Parathyroid adenoma (tissue), 2 donors: ENCODE measurements around the gene RTTN.

ENCODE experiments used
- H2AFZ ChIP-seq: fragments of 300-600 bp; sonication (generic); one replicate; pipeline ENCODE4 v1.7.0; 2017; ENCODE audit warnings: antibody characterized with exemption, mild to moderate bottlenecking
- H3K27ac ChIP-seq: fragments of 300-600 bp; sonication (generic); one replicate; pipeline ENCODE4 v1.7.0; 2017
- H3K27me3 ChIP-seq: fragments of 300-600 bp; sonication (generic); one replicate; pipeline ENCODE4 v1.7.0; 2017; ENCODE audit warnings: low read length; ENCODE audit not compliant: control insufficient read depth, insufficient read depth
- H3K36me3 ChIP-seq: fragments of 300-600 bp; sonication (generic); one replicate; pipeline ENCODE4 v1.7.0; 2017; ENCODE audit warnings: low read length; ENCODE audit not compliant: control insufficient read depth, insufficient read depth
- H3K4me1 ChIP-seq: fragments of 300-600 bp; sonication (generic); one replicate; pipeline ENCODE4 v1.7.0; 2017; ENCODE audit warnings: control low read depth
- H3K4me2 ChIP-seq: fragments of 300-600 bp; sonication (generic); one replicate; pipeline ENCODE4 v1.7.0; 2017; ENCODE audit warnings: low read length
- H3K4me3 ChIP-seq: fragments of 300-600 bp; sonication (generic); one replicate; pipeline ENCODE4 v1.7.0; 2017; ENCODE audit warnings: low read depth, low read length
- H3K79me2 ChIP-seq: fragments of 300-600 bp; sonication (generic); one replicate; pipeline ENCODE4 v1.7.0; 2017; ENCODE audit warnings: control low read depth
- H3K9ac ChIP-seq: fragments of 300-600 bp; sonication (generic); one replicate; pipeline ENCODE4 v1.7.0; 2017; ENCODE audit warnings: mild to moderate bottlenecking
- H3K9me3 ChIP-seq: fragments of 300-600 bp; sonication (generic); one replicate; pipeline ENCODE4 v1.7.0; 2017; ENCODE audit warnings: low read length; ENCODE audit not compliant: control insufficient read depth
- TF ChIP-seq, protein P1 (sequence below): fragments of 300-600 bp; sonication (generic); IDR thresholded peaks from one replicate; pipeline ENCODE4 v1.7.0; 2017; ENCODE audit warnings: antibody characterized with exemption, mild to moderate bottlenecking
- donor health status: primary hyperparathyroidism.

The RTTN gene

DNA sequence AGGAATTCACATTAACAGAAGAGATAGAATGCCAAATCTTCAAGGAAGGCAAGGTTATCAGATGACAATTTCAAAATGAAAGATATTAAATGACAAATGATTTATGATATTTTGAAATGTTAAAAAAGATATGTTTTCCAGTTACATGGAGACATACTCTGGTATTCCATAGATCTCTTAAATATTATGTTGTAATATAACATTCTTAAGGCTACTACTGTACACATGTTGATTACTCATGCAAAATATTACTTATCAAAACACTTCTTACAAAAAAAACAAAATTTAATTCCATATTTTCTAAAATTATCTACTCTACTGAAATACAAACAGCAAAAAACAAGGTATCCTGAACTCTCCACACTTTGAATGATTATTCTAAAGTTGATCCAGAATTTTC, 22.9 kb downstream of the RTTN start:
- Histone ChIP-seq H3K27me3 (no peaks in the 10 kb centered on the region), H3K36me3 (no peaks in the 10 kb centered on the region), H3K9ac (no peak overlapping the region), H3K27ac (no peak overlapping the region), H3K79me2 (no peaks in the 10 kb centered on the region), H3K4me1 (no peaks in the 10 kb centered on the region), H3K4me3 (no peak overlapping the region), H3K9me3 (no peaks in the 10 kb centered on the region), H3K4me2 (no peak overlapping the region), H2AFZ (no peak overlapping the region)
- TF ChIP-seq, protein P1, sequence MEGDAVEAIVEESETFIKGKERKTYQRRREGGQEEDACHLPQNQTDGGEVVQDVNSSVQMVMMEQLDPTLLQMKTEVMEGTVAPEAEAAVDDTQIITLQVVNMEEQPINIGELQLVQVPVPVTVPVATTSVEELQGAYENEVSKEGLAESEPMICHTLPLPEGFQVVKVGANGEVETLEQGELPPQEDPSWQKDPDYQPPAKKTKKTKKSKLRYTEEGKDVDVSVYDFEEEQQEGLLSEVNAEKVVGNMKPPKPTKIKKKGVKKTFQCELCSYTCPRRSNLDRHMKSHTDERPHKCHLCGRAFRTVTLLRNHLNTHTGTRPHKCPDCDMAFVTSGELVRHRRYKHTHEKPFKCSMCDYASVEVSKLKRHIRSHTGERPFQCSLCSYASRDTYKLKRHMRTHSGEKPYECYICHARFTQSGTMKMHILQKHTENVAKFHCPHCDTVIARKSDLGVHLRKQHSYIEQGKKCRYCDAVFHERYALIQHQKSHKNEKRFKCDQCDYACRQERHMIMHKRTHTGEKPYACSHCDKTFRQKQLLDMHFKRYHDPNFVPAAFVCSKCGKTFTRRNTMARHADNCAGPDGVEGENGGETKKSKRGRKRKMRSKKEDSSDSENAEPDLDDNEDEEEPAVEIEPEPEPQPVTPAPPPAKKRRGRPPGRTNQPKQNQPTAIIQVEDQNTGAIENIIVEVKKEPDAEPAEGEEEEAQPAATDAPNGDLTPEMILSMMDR, result no peak

DNA sequence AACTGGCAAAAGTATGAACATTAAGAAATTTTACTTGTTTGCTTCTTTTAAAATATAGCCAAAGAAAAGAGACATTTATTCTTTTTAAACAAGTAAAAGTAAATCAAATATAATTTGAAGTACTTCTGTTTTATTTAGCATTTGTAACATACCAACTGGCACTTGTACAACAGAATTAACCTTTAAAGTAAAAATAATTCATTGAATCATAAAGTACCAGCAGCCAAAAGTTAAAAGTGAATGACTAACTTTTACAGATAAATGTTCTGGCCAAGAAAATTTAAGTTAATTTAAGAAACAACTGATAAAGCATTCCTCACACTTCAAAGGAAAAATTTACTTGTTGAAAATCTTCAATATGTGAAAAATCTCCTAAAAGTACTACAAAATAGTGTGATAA, 23.8 kb downstream of the RTTN start:
- Histone ChIP-seq H3K9ac (no peak overlapping the region), H3K9me3 (no peaks in the 10 kb centered on the region), H3K36me3 (no peaks in the 10 kb centered on the region), H3K27ac (no peak overlapping the region), H3K27me3 (no peaks in the 10 kb centered on the region), H3K4me3 (no peak overlapping the region), H3K4me1 (no peaks in the 10 kb centered on the region), H3K4me2 (no peak overlapping the region), H2AFZ (no peak overlapping the region), H3K79me2 (no peaks in the 10 kb centered on the region)
- TF ChIP-seq, protein P1, result no peak

DNA sequence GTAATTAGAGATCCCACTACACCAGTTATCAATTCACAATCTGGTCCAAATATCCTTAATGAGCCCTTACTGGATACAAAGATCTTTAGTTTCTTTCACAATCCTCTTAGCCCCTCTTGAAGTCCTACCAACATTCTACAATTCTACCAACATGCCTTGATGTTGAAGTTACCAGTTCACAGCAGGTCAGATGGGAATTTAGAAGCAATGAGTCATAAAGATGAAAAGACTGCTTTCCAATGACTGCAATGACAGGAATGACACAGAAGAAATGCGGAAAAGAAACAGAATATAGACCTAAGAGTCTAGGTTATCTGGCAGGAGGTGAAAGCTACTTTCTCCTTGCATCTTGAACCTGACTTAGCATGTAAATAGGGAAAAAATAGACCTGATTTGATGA, 24.5 kb downstream of the RTTN start:
- Histone ChIP-seq H3K9me3 (no peaks in the 10 kb centered on the region), H2AFZ (no peak overlapping the region), H3K9ac (no peak overlapping the region), H3K4me1 (no peaks in the 10 kb centered on the region), H3K27me3 (no peaks in the 10 kb centered on the region), H3K4me3 (no peak overlapping the region), H3K4me2 (no peak overlapping the region), H3K79me2 (no peaks in the 10 kb centered on the region), H3K36me3 (no peaks in the 10 kb centered on the region), H3K27ac (no peak overlapping the region)
- TF ChIP-seq, protein P1, result no peak

DNA sequence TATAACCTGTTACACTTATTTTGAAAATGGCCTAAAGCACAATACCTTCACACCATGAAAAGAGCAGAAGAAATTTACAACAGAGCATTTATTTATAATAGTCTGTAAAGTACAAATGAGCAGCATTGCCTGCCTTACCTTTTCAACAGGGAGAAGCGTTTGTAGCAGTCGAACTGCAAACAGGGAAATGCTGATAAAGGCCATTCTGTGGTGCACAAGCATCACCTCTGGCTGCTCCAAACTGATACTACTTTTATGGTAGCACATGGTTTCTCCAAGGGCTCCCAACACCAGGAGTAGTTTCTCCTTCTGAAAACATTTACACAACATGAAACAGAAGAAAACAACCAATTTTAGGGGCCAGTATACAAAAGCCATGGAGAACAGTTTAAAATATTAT, 28.9 kb downstream of the RTTN start:
- H3K9ac ChIP-seq, result no peak overlapping the region
- H3K4me1 ChIP-seq, result no peaks in the 10 kb centered on the region
- no peak overlapping the region for H3K4me3 ChIP-seq
- H2AFZ ChIP-seq, result no peak overlapping the region
- H3K36me3 ChIP-seq, result no peaks in the 10 kb centered on the region
- no peak overlapping the region for H3K27ac ChIP-seq
- no peaks in the 10 kb centered on the region for H3K27me3 ChIP-seq
- H3K9me3 ChIP-seq, result no peaks in the 10 kb centered on the region
- H3K4me2 ChIP-seq, result no peak overlapping the region
- no peaks in the 10 kb centered on the region for H3K79me2 ChIP-seq
- TF ChIP-seq, protein P1, result no peak

DNA sequence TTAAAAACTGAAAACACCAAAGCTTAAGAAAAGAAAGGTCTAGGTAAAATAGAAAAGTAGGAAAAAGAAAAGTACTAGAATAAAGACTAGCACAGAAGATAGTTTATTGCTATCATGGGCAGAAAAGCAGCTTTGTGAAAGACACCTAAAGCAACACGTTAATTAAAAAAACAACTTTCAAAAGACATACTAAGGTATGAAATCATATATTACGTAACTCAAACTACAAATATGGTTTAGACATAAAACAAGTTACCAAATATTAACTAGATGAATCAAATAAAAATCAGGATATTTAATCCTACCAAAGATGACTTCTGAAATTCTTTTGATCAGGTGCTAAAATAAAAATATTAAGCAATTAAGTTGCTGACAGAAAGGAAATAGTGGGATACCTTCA, 30.3 kb downstream of the RTTN start:
- Histone ChIP-seq H3K4me3 (no peak overlapping the region), H2AFZ (no peak overlapping the region), H3K27me3 (no peaks in the 10 kb centered on the region), H3K27ac (no peak overlapping the region), H3K79me2 (no peaks in the 10 kb centered on the region), H3K9me3 (no peaks in the 10 kb centered on the region), H3K36me3 (no peaks in the 10 kb centered on the region), H3K4me2 (no peak overlapping the region), H3K9ac (no peak overlapping the region), H3K4me1 (no peaks in the 10 kb centered on the region)
- TF ChIP-seq, protein P1, result no peak
